ENCODE results near the gene FAM89A. TPM values are rescaled to one million over a fixed set of nuclear protein-coding genes. Genes with fewer than 3 reads are reported as not detected.
A peak's percentile ranks its signal among the peaks of the same experiment; 100 is the strongest.
"Not testable (repeated sequence)": the region's sequence is repeated elsewhere in the genome, so short reads cannot be mapped to it uniquely, and the experiment has no call there.

FAM89A gene
- total RNA-seq, 1 donor from 2014 or later = 11.8 TPM

GRCh38 chr1:231055271-231055670 is 15.2 kb upstream of the FAM89A start:
- Mint-ChIP-seq H3K4me3 (no peak overlapping the region), H3K36me3 (no peaks in the 10 kb centered on the region), H3K9me3 (no peaks in the 10 kb centered on the region), H3K27me3 (ENCODE audit: low read depth) (peaks cover 3% of the 10 kb centered on the region), H3K27ac (no peak overlapping the region), H3K4me1 (peaks cover 24% of the 10 kb centered on the region)
- DNase-seq (ENCODE audit: low spot score in 2 of 2, unreplicated experiment in 2 of 2) = no peak
- TF ChIP-seq CTCF (IDR thresholded peaks at IDR 0.05; ENCODE audit: unreplicated experiment) = no peak

- Mint-ChIP-seq H3K27ac (peak overlapping the region; percentile 3), H3K4me1 (peaks cover 17% of the 10 kb centered on the region), H3K9me3 (no peaks in the 10 kb centered on the region), H3K4me3 (no peak overlapping the region), H3K27me3 (ENCODE audit: low read depth) (peaks cover 11% of the 10 kb centered on the region), H3K36me3 (no peaks in the 10 kb centered on the region)
- TF ChIP-seq CTCF (IDR thresholded peaks at IDR 0.05; ENCODE audit: unreplicated experiment) = no peak
- DNase-seq (ENCODE audit: low spot score in 2 of 2, unreplicated experiment in 2 of 2) = no peak
Measured at GRCh38 chr1:231053493-231054162, 13.6 kb upstream of the FAM89A start.

DNA sequence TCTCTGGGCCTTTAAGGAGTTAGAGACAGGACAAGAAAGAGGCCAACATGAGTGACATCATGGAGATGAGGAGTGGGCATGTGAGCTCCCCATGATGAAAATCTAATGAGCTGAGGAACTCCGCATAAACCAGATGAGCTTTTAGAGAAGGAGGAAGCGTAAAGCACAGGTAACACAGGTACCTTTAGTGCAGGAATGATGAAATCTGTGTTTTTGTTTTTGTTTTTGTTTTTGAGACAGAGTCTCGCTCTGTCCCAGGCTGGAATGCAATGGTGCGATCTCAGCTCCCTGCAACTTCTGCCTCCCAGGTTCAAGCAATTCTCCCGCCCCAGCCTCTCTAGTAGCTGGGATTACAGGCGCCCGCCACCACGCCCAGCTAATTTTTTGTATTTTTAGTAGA is 12.7 kb upstream of the FAM89A start:
- peaks cover 20% of the 10 kb centered on the region for H3K27me3 Mint-ChIP-seq (ENCODE audit: low read depth)
- no peaks in the 10 kb centered on the region for H3K36me3 Mint-ChIP-seq
- no peak for DNase-seq (ENCODE audit: low spot score in 2 of 2, unreplicated experiment in 2 of 2)
- no peaks in the 10 kb centered on the region for H3K9me3 Mint-ChIP-seq
- H3K4me3 Mint-ChIP-seq = no peak overlapping the region
- peaks cover 14% of the 10 kb centered on the region for H3K4me1 Mint-ChIP-seq
- no peak for TF ChIP-seq CTCF (IDR thresholded peaks at IDR 0.05; ENCODE audit: unreplicated experiment)
- H3K27ac Mint-ChIP-seq = no peak overlapping the region

DNA sequence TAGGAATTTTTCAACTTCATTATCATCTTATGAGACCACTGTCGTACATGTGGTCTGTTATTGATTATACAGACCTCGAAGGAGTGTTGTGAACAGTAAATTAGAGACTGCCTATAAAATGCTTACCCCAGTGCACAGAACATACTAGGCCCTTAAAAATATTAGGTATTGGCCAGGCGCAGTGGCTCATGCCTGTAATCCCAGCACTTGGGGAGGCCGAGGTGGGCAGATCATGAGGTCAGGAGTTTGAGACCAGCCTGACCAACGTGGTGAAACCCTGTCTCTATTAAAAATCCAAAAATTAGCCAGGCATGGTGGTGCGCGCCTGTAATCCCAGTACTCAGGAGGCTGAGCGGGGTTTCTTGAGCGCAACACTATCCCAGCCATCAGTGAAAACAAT is 10.9 kb upstream of the FAM89A start:
- H3K36me3 Mint-ChIP-seq; H3K27ac Mint-ChIP-seq; H3K9me3 Mint-ChIP-seq; H3K4me3 Mint-ChIP-seq; DNase-seq (ENCODE audit: low spot score in 2 of 2, unreplicated experiment in 2 of 2): not testable (repeated sequence)
- H3K4me1 Mint-ChIP-seq = peaks cover 14% of the 10 kb centered on the region
- H3K27me3 Mint-ChIP-seq (ENCODE audit: low read depth) = peaks cover 34% of the 10 kb centered on the region

GRCh38 chr1:231050395-231050794 is 10.3 kb upstream of the FAM89A start:
- Mint-ChIP-seq H3K4me3 (no peak overlapping the region), H3K27me3 (ENCODE audit: low read depth) (peaks cover 39% of the 10 kb centered on the region), H3K27ac (no peak overlapping the region), H3K9me3 (peaks cover 5% of the 10 kb centered on the region), H3K4me1 (peaks cover 14% of the 10 kb centered on the region), H3K36me3 (no peaks in the 10 kb centered on the region)
- no peak for DNase-seq (ENCODE audit: low spot score in 2 of 2, unreplicated experiment in 2 of 2)
- TF ChIP-seq CTCF (IDR thresholded peaks at IDR 0.05; ENCODE audit: unreplicated experiment) = no peak

- DNase-seq (ENCODE audit: low spot score in 2 of 2, unreplicated experiment in 2 of 2) = no peak
- H3K27me3 Mint-ChIP-seq (ENCODE audit: low read depth) = peaks cover 47% of the 10 kb centered on the region
- H3K27ac Mint-ChIP-seq = no peak overlapping the region
- H3K4me1 Mint-ChIP-seq = peaks cover 14% of the 10 kb centered on the region
- no peak for TF ChIP-seq CTCF (IDR thresholded peaks at IDR 0.05; ENCODE audit: unreplicated experiment)
- H3K9me3 Mint-ChIP-seq = peaks cover 14% of the 10 kb centered on the region
- no peaks in the 10 kb centered on the region for H3K36me3 Mint-ChIP-seq
- H3K4me3 Mint-ChIP-seq = no peak overlapping the region
Measured at GRCh38 chr1:231049121-231049979, 9.3 kb upstream of the FAM89A start.

DNA sequence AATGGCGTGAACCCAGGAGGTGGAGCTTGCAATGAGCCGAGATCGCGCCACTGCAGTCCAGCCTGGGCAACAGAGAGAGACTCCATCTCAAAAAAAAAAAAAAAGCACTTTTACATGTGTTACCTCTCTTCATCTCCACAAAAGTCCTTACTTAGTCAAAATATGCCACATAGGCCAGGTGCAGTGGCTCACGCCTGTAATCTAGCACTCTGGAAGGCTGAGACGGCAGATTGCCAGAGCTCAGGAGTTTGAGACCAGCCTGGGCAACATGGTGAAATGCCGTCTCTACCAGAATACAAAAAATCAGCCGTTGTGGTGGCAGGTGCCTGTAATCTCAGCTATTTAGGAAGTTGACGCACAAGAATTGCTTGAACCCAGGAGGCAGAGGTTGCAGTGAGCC is 8.4 kb upstream of the FAM89A start:
- H3K27ac Mint-ChIP-seq; H3K4me1 Mint-ChIP-seq; H3K4me3 Mint-ChIP-seq; H3K36me3 Mint-ChIP-seq; DNase-seq (ENCODE audit: low spot score in 2 of 2, unreplicated experiment in 2 of 2): not testable (repeated sequence)
- H3K27me3 Mint-ChIP-seq (ENCODE audit: low read depth) = peaks cover 50% of the 10 kb centered on the region
- H3K9me3 Mint-ChIP-seq = peaks cover 18% of the 10 kb centered on the region

DNA sequence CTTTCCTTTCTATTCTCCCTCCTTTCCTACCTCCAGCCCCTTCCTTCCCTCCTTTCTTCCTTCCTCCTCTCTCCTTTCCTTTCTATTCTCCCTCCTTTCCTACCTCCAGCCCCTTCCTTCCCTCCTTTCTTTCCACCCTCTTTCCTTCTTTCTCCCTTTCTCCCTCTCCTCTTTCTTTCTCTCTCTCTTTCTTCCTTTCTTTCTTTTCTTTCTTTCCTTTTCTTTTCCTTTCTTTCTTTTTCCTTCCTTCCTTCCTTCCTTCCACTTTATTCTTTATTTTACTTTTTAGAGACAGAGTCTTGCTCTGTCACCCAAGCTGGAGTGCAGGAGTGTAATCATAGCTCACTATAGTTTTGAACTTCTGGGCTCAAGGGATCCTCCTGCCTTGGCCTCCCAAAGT is 7.5 kb upstream of the FAM89A start:
- not testable (repeated sequence) for DNase-seq (ENCODE audit: low spot score in 2 of 2, unreplicated experiment in 2 of 2); H3K4me3 Mint-ChIP-seq; H3K27ac Mint-ChIP-seq; H3K4me1 Mint-ChIP-seq; H3K36me3 Mint-ChIP-seq
- Mint-ChIP-seq H3K9me3 (peaks cover 21% of the 10 kb centered on the region), H3K27me3 (ENCODE audit: low read depth) (peaks cover 50% of the 10 kb centered on the region)

Data from mesothelial cell of epicardium (in vitro differentiated cells).